HG02610 (cell line): ENCODE measurements around the gene TENM4.
A peak's percentile ranks its signal among the peaks of the same experiment; 100 is the strongest.

Experiments
- ATAC-seq: cut with Tn5 transposase; IDR thresholded peaks from one replicate; pipeline ENCODE4 v1.9.1; 2021; ENCODE audit warnings: mild to moderate bottlenecking, moderate library complexity; ENCODE audit not compliant: unreplicated experiment

Gene TENM4

GRCh38 chr11:79453617-79454016 lies 12.8 kb upstream of the TENM4 start:
- no peak for ATAC-seq

- no peak for ATAC-seq
Measured at GRCh38 chr11:79449040-79449439, 8.2 kb upstream of the TENM4 start.

- no peak for ATAC-seq
Measured at GRCh38 chr11:79447038-79447786, 6.4 kb upstream of the TENM4 start.

GRCh38 chr11:79444923-79445322 lies 4.1 kb upstream of the TENM4 start:
- ATAC-seq, result no peak

- no peak for ATAC-seq
Measured at GRCh38 chr11:79441461-79441875, 638 bp upstream of the TENM4 start.

GRCh38 chr11:79439886-79440570 lies 802 bp downstream of the TENM4 start:
- peak; percentile 19 for ATAC-seq

- no peak for ATAC-seq
Measured at GRCh38 chr11:79439410-79439885, 1.4 kb downstream of the TENM4 start.

GRCh38 chr11:79438631-79439409 lies 2.0 kb downstream of the TENM4 start:
- no peak for ATAC-seq

GRCh38 chr11:79437981-79438630 lies 2.7 kb downstream of the TENM4 start:
- ATAC-seq, result no peak

- no peak for ATAC-seq
Measured at GRCh38 chr11:79437278-79437980, 3.4 kb downstream of the TENM4 start.

- no peak for ATAC-seq
Measured at GRCh38 chr11:79436919-79437277, 3.9 kb downstream of the TENM4 start.

- no peak for ATAC-seq
Measured at GRCh38 chr11:79434283-79434682, 6.5 kb downstream of the TENM4 start.

GRCh38 chr11:79432138-79432537 lies 8.7 kb downstream of the TENM4 start:
- ATAC-seq, result no peak

- ATAC-seq, result no peak
Measured at GRCh38 chr11:79431535-79431934, 9.3 kb downstream of the TENM4 start.

GRCh38 chr11:79430280-79430679 lies 10.6 kb downstream of the TENM4 start:
- no peak for ATAC-seq

- no peak for ATAC-seq
Measured at GRCh38 chr11:79428406-79428805, 12.4 kb downstream of the TENM4 start.

- no peak for ATAC-seq
Measured at GRCh38 chr11:79427611-79428327, 13.1 kb downstream of the TENM4 start.

GRCh38 chr11:79427126-79427525 lies 13.7 kb downstream of the TENM4 start:
- no peak for ATAC-seq

GRCh38 chr11:79425463-79425862 lies 15.4 kb downstream of the TENM4 start:
- ATAC-seq, result no peak

- no peak for ATAC-seq
Measured at GRCh38 chr11:79423736-79424135, 17.1 kb downstream of the TENM4 start.
